G401.6 (cell line): Measurements from ENCODE around the gene SLC49A3.
"Not testable (repeated sequence)": the region's sequence is repeated elsewhere in the genome, so short reads cannot be mapped to it uniquely, and the experiment has no call there.

Experiments
- FAIRE-seq: peaks from 2 replicates; lab custom pipeline; 2012; peaks lifted over from hg19 to GRCh38; lab: Jason Lieb, UNC

The SLC49A3 gene

DNA sequence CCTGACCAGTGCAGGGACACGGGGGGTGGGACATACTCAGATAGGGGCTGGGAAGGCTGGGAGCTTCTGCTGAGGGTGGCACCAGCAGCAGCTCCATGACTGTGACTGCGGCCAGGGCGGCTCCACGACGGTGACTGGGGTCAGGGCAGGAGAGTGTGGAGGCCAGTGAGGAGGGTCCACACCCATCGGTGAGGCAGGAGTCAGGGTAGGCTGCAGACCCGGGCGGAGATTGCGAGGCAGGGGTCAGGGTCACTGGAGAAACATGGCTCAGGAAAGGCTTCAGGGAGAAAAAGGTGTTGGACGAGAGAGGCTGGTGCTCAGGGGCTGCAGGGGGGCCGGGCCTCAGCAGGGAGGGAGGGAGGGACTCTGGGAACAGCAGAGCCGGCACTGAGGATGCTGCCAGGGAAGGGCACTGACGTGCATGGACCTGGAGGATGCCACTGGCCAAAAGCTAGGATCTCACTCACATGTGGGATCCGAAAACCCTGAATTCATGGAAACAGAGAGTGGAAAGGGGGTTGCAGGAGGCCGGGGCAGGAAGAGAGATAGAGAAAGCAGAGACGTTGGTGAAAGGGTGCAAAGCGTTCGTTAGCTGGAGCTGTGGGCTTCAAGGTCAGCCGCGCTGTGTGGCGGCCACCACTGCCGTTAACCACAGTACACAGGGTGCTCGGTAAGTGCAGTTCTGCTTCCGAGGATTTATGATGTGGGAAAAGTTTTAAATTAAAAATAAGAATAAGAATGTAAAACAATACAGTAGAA, 36.9 kb downstream of the SLC49A3 start:
- no peak for FAIRE-seq

GRCh38 chr4:650951-651883, 37.7 kb downstream of the SLC49A3 start:
- no peak for FAIRE-seq

- no peak for FAIRE-seq
Measured at GRCh38 chr4:650461-650860, 38.5 kb downstream of the SLC49A3 start.

DNA sequence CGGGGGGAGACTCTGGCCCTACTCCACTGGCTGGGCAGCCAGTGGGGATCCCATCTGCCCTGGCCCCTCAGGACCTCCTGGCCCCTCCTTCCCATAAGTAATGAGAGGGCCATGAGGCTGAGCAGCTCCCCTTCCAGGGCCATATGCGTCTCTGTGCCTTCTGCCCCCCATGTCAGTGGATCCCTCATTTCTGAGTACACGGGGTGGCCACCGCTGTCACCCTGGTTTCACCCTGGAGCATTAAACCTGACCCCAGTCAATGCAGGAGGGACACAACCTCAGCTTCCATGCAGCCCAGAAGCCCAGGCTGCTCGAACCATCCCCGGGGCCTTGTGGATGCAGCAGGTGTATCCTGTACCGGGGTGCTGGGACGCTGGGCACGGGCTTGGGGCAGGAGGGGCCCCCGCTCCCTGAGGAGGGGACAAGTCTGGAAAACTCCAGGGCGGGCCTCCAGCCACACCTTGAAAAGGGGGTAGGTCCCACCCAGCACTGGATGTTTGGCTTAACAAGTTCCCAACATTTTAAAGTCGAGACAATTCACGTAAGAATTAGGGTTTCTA, 39.1 kb downstream of the SLC49A3 start:
- no peak for FAIRE-seq

DNA sequence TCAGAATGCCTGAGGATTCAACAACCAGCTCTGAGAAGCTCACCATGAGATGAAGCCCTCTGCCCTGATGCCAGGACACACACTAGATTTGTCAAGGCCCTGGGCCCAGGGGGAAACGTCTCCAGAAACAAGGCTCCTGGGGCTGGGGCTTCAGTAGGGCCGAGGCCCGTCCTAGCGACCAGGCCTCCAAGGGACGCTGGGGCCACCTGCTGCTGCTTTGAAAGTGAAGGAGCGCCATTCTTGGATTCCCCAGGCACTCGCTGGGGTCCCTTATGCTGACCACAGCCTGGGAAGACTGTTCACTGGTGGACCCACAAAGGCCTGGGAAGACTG, 39.7 kb downstream of the SLC49A3 start:
- no peak for FAIRE-seq

GRCh38 chr4:648579-649292, 40.2 kb downstream of the SLC49A3 start:
- FAIRE-seq: no peak

DNA sequence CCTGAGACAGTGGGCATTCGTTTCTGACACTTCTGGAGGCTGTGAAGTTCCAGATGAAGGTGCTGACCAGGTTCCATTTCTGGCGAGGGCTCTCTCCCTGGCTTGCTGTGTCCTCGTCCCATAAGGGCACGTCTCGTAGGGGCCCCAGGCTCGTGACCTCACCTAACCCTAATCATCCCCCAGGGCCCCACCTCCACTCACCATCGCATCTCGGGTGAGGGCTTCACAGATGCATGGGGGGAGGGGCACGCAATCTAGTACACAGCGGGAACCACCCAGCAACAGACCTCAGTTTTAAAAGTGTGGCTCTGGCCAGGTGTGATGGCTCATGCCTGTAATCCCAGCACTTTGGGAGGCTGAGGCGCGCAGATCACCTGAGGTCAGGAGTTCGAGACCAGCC, 41.5 kb downstream of the SLC49A3 start:
- FAIRE-seq: no peak

DNA sequence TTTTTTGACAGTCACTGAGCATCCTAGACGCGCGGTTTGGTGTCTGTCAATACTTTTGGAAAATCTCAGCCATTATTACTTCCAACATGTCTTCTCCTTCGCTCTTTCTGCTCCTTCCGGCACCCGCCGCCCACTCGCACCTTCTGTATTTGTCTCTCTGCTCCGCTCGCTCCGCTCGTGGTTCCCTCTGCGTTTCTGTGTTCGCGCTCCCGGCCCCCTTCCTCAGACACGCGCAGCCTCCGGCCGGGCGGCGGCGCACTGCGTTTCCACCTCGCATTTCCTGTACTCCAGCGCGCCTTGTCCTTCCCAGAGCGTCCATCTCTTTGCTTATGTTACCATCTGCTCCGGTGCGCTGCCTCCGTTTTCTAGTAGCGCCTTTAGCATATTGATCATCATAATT, 42.5 kb downstream of the SLC49A3 start:
- FAIRE-seq: no peak

GRCh38 chr4:642366-642765, 46.6 kb downstream of the SLC49A3 start:
- FAIRE-seq: not testable (repeated sequence)

DNA sequence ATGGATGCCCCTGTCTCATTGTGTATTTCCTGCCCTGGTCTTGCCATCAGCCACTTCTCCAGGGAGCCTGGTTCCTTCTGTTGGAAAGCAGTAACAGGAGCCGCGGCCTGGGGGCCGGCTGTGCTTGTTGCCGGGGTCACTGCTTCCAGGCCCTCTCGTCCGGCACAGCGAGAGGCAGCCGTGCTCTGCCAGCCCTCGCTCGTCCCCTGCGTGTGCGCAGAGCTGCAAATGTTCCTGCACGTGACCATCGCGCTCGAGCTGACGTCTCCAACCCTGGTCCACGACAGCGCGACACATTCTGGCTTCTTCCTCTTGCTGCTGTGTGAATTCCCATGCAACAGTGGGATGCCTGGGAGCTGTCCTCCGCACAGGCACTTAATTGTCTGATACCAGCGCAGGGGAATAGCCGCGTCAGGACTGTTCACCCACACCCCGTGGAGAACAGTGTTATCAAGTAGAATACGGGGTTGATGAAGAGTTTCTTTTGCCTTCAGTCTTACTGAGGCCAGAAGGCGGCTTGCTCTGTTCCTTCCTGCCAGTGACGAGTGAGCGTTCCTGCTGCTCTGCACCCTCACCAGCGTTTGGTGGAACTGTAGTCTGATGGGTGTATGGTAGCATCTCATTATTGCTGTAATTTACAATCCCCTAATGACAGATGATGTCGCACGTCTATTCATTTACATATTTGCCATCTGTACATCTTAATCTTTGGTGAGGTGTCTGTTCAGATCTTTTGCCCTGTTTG, 51.2 kb downstream of the SLC49A3 start:
- no peak for FAIRE-seq

- FAIRE-seq: no peak
Measured at GRCh38 chr4:636628-637159, 52.3 kb downstream of the SLC49A3 start.

DNA sequence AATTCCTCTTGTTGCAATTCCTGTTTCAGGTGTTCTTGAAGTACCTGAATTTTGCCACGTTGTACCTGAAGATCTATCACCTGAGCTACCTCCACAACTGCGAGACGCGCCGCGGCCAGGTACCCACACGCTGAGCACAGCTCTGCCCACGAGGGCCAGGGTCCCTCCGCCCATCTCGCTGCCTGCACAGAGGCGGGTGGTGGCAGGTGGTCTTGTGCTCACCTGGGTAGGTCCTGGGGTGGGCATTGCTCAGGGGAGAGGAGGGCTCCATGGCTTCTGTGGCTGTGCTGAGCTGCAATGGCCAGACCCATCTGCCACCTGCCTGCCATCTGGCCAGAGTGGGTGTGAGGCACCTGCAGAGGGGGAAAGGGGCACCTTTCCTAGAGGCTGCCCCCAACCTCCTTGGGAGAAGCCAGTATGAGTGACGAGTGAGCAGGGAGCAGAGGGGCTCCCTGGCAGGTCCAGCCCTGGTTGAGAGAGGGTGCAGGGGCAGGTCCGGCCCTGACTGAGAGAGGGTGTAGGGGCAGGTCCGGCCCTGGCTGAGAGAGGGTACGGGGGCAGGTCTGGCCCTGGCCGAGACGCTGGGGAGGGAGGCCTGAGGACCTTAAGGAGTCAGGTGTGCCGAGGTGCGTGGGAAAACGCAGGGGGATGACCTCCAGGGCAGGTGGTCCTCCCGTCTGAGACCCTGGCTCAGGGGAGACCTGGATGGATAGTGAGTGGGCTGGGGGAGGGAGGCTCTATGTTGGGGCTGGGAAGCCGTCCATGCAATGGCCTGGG, 52.9 kb downstream of the SLC49A3 start:
- no peak for FAIRE-seq

- not testable (repeated sequence) for FAIRE-seq
Measured at GRCh38 chr4:635066-635835, 53.7 kb downstream of the SLC49A3 start.

- no peak for FAIRE-seq
Measured at GRCh38 chr4:634599-634985, 54.4 kb downstream of the SLC49A3 start.

DNA sequence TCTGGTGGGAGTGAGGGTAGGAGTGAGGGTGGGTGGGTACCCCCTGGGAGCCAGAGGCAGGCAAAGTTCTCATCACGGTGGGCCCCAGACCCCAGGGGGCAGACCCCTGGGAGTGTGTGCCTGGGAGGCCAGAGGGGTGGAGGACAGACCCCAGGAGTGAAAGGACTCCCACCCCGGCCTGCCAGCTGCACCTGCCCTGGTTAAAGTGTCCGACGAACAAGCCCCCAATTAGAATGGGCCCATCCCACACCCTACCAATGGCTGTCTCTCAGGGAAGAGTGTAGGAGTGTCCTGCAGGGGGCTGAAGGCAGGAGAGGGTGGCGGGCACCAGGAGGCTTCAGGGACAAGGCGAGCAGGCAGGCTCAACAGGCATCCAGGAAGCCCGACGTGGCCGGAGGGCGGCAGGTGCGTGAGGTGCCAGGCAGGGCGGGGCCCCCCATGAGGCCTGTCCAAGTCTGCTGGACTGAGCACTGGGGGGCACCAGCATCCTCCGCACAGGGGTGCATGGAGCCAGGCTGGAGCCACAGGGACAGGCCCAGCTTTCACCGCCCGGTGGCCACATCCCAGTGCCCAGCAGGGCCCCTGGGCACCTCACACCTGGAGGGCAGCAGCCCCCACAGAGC, 54.9 kb downstream of the SLC49A3 start:
- FAIRE-seq: no peak

- no peak for FAIRE-seq
Measured at GRCh38 chr4:633406-633805, 55.5 kb downstream of the SLC49A3 start.

- no peak for FAIRE-seq
Measured at GRCh38 chr4:632926-633325, 56.0 kb downstream of the SLC49A3 start.

DNA sequence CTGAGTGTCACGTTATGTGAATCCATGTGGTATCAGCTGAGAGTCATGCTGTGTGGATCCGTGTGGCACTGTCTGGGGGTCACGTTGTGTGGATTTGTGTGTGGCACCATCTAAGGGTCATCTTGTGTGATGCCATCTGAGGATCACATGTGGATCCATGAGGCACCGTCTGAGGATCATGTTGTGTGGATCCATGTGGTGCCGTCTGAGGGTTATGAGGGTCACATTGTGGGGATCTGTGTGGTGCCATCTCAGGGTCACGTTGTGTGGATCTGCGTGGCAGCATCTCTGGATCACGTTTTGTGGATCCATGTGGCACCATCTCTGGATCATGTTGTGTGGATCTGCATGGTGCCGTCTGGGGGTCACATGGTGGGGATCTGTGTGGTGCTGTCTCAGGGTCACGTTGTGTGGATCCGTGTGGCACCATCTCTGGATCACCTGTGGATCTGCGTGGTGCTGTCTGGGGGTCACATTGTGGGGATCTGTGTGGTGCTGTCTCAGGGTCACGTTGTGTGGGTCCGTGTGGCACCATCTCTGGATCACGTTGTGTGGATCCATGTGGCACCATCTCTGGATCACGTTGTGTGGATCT, 56.7 kb downstream of the SLC49A3 start:
- FAIRE-seq: no peak
